Testis (tissue), 3 donors: Measurements from ENCODE around the gene ATAD5. TPM values are rescaled to one million over a fixed set of nuclear protein-coding genes. Genes with fewer than 3 reads are reported as not detected.

Experiments used
- DNase-seq: peaks from one replicate; pipeline ENCODE4 v3.0.0-alpha.2; 2019
- H3K27ac ChIP-seq, 2 donors: fragments of 200-600 bp; sonication (generic); one replicate each; pipeline ENCODE4 v1.5.1; 2019
- H3K27me3 ChIP-seq: fragments of 200-600 bp; sonication (generic); one replicate; pipeline ENCODE4 v1.5.1; 2019
- H3K36me3 ChIP-seq: fragments of 200-600 bp; sonication (generic); one replicate; pipeline ENCODE4 v1.5.1; 2017; ENCODE audit warnings: low read depth; ENCODE audit errors: missing control alignments
- H3K4me1 ChIP-seq: fragments of 200-600 bp; sonication (generic); one replicate; pipeline ENCODE4 v1.5.1; 2019
- H3K4me3 ChIP-seq, 2 donors: fragments of 200-600 bp; sonication (generic); one replicate each; pipeline ENCODE4 v1.5.1; 2017 to 2019
- H3K9me3 ChIP-seq: fragments of 200-600 bp; sonication (generic); one replicate; pipeline ENCODE4 v1.5.1; 2017
- POLR2A ChIP-seq: fragments of 450-650 bp; IDR thresholded peaks from one replicate; pipeline ENCODE4 v1.6.1; 2017; ENCODE audit warnings: antibody characterized with exemption, mild to moderate bottlenecking, moderate library complexity
- WGBS, 2 donors: methylation state at CpG; one replicate each; pipeline ENCODE4 v1.1.5; 2018; 5-methylcytosine and 5-hydroxymethylcytosine counted together
- intact Hi-C: fragments of 100-400 bp; cut with DNase I; formaldehyde crosslinking; loops from one replicate; pipeline ENCODE4 v1.15.1; 2023; ENCODE audit warnings: low total_unique reads
- polyA plus RNA-seq: library from polyadenylated mRNA; stranded (reverse); fragments of 350-450 nt; fragmentation: Illumina TruSeq; extraction: RNeasy Lipid Tissue Mini Kit (QIAGEN cat#74804); gene quantifications from one replicate; pipeline ENCODE4 v1.2.3, GENCODE V29; 2014; ENCODE audit warnings: low read depth, low replicate concordance; ENCODE audit not compliant: insufficient read depth
- total RNA-seq, 2 donors: library from RNA; depleted of rRNA; stranded (reverse); fragments of >200 nt; gene quantifications; one replicate each; pipeline ENCODE4 v1.2.3, GENCODE V29; 2016
- TF ChIP-seq, protein P1 (sequence below), 3 experiments: fragments of 450-650 bp in 2 of 3; fragments of 200-600 bp in 1 of 3; sonication (generic) in 1 of 3; IDR thresholded peaks; one replicate each; pipeline ENCODE4 v1.5.1; 2016 to 2019; ENCODE audit warnings: antibody characterized with exemption in 3 of 3, mild to moderate bottlenecking in 2 of 3, moderate library complexity in 1 of 3

The ATAD5 gene
- total and polyA plus RNA-seq, 3 donors from 2014 or later: 0.67 to 10.2 (median 5.5) TPM

GRCh38 chr17:30913955-30914354, 82.2 kb downstream of the ATAD5 start:
- TF ChIP-seq, protein P1, sequence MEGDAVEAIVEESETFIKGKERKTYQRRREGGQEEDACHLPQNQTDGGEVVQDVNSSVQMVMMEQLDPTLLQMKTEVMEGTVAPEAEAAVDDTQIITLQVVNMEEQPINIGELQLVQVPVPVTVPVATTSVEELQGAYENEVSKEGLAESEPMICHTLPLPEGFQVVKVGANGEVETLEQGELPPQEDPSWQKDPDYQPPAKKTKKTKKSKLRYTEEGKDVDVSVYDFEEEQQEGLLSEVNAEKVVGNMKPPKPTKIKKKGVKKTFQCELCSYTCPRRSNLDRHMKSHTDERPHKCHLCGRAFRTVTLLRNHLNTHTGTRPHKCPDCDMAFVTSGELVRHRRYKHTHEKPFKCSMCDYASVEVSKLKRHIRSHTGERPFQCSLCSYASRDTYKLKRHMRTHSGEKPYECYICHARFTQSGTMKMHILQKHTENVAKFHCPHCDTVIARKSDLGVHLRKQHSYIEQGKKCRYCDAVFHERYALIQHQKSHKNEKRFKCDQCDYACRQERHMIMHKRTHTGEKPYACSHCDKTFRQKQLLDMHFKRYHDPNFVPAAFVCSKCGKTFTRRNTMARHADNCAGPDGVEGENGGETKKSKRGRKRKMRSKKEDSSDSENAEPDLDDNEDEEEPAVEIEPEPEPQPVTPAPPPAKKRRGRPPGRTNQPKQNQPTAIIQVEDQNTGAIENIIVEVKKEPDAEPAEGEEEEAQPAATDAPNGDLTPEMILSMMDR (IDR thresholded peaks at IDR 0.05): no peak
- no peak for TF ChIP-seq POLR2A
- intact Hi-C loops: no loop called here
- no peaks in the 10 kb centered on the region for H3K4me1 ChIP-seq

GRCh38 chr17:30915833-30916611, 84.3 kb downstream of the ATAD5 start:
- H3K36me3 ChIP-seq: no peaks in the 10 kb centered on the region
- intact Hi-C loops: no loop called here
- H3K9me3 ChIP-seq: no peaks in the 10 kb centered on the region
- no peak overlapping the region for H3K27ac ChIP-seq
- TF ChIP-seq POLR2A: no peak
- TF ChIP-seq, protein P1 (IDR thresholded peaks at IDR 0.05): no peak
- 78 to 81% methylated on average over 5 of the region's 5 CpGs for WGBS, 2 donors
- no peaks in the 10 kb centered on the region for H3K4me1 ChIP-seq
- no peak for DNase-seq
- H3K4me3 ChIP-seq: no peak overlapping the region
- H3K27me3 ChIP-seq: no peaks in the 10 kb centered on the region

More at GRCh38 chr17:30913955-30914354, 82.2 kb downstream of the ATAD5 start:
- H3K4me3 ChIP-seq: no peak overlapping the region
- H3K9me3 ChIP-seq: no peaks in the 10 kb centered on the region
- H3K27me3 ChIP-seq: no peaks in the 10 kb centered on the region
- H3K36me3 ChIP-seq: no peaks in the 10 kb centered on the region
- no peak for DNase-seq
- no peak overlapping the region for H3K27ac ChIP-seq

GRCh38 chr17:30917050-30917449, 85.3 kb downstream of the ATAD5 start:
- no peaks in the 10 kb centered on the region for H3K27me3 ChIP-seq
- no peaks in the 10 kb centered on the region for H3K36me3 ChIP-seq
- H3K4me3 ChIP-seq: no peak overlapping the region
- H3K27ac ChIP-seq: no peak overlapping the region
- no peak for TF ChIP-seq POLR2A
- TF ChIP-seq, protein P1 (IDR thresholded peaks at IDR 0.05): no peak
- DNase-seq: no peak
- intact Hi-C loops: no loop called here
- peaks cover under 1% of the 10 kb centered on the region for H3K4me1 ChIP-seq
- no peaks in the 10 kb centered on the region for H3K9me3 ChIP-seq

DNA sequence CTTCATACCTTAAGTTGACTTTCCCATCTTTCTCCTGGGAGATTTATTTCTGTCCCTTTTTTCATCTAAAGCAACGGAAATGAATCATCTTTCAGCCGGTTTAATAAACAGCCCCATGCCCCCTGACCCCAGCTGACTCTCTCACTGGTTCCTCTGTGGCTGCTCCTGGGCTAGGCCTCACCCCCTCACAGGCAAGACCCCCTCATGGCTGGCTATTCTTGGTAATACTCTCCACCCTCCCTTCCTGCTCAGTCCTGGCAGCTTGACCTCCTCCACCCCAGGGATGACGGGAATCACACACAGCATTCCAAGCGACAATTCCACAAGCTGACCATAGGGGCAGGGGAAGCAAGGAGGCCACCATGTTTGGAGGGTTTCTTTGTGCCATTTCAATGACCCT, 88.5 kb downstream of the ATAD5 start:
- TF ChIP-seq, protein P1 (IDR thresholded peaks at IDR 0.05): no peak
- TF ChIP-seq POLR2A: no peak
- H3K27me3 ChIP-seq: no peaks in the 10 kb centered on the region
- intact Hi-C loops: no loop called here
- no peak for DNase-seq
- no peaks in the 10 kb centered on the region for H3K36me3 ChIP-seq
- no peak overlapping the region for H3K4me3 ChIP-seq
- 47 to 67% methylated on average over 4 of the region's 4 CpGs for WGBS, 2 donors
- peaks cover 6% of the 10 kb centered on the region for H3K4me1 ChIP-seq
- no peak overlapping the region for H3K27ac ChIP-seq
- H3K9me3 ChIP-seq: no peaks in the 10 kb centered on the region
